Measurements from ENCODE around the gene PCOLCE2.

Gene PCOLCE2

DNA sequence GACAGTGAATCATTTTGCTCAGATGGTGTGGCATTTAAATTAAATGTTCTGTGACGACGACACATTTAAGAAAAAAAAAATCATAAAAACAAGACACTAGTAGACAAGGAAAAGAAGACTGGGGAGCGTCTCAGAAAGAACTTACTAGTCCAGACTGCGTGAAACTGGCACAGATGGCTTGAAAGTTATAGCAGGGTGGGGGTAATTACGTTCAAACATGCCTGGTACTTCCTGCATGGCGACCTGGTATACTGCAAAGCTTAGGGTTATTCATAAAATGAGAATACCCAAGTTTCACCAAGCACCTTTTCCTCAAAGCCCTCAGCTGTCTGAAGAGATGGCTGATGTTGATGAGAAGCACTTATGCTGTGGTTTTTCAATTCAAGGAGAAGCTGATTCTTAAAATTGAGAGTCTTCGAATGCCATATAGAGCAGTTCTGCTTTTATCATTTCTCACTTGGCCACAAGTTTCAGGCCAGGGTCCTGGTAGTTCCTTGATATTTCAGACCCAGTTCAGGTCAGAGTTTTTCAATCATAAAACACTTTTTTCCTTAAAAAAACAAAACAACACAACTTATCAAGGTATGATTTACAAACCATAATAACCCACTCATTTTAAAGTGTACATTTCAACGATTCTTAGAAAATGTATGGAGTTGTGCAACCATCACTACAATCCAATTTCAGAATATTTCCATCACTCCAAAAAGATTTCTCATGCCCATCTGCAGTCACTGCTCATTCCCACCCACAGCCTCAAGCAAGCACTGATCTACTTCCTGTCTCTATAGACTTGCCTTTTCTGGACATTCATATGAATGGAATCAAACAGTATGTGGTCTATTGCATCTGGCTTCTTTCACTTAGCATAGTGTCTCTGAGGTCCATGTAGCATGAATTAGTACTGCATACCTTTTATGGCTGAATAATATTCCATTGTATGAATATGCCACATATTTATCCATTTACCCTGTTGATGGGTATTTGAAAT lies 24.7 kb downstream of the PCOLCE2 start:
- DNase-seq = no peak

GRCh38 chr3:142863010-142863817 lies 25.7 kb downstream of the PCOLCE2 start:
- no peak for DNase-seq

GRCh38 chr3:142861926-142862325 lies 27.0 kb downstream of the PCOLCE2 start:
- no peak for DNase-seq

DNA sequence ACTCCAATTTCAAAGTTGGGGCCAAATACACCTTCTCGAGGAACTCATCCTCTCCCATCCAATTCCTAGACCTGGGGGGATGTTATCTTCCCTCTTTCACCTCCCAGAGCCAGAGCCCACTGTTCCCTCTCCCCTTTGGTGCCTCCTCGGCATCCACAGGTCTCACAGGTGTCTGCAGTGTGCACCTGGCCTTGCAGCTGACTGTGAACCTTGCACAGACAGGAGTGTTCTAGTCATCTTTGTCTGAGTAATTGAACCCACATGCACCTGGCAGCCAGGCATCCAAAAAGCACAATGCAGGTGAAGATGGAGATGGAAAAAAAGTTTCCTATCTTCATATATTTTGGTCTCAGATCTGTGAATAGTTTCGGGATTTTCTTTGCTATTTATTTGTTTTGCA lies 30.8 kb downstream of the PCOLCE2 start:
- DNase-seq = no peak

DNA sequence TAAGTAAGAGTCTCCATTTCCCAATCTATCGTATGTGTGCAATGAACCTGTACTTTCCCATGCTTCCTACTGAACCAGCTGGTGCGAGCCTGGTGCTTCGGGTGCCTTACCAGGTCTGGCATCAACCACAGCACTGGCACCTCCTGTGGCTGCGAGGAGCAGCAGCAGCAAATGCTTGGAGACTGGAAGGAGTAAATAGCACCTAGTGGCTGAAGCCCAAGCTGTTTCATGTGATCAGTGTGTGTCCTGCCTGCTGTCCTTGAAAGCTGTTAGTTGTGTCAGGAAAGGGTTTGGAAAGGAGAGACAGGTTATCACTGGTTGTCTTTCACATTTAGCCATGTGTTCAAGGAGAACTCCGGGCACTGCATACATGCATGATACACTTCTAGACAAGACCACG lies 31.8 kb downstream of the PCOLCE2 start:
- DNase-seq = peak; percentile 51

DNA sequence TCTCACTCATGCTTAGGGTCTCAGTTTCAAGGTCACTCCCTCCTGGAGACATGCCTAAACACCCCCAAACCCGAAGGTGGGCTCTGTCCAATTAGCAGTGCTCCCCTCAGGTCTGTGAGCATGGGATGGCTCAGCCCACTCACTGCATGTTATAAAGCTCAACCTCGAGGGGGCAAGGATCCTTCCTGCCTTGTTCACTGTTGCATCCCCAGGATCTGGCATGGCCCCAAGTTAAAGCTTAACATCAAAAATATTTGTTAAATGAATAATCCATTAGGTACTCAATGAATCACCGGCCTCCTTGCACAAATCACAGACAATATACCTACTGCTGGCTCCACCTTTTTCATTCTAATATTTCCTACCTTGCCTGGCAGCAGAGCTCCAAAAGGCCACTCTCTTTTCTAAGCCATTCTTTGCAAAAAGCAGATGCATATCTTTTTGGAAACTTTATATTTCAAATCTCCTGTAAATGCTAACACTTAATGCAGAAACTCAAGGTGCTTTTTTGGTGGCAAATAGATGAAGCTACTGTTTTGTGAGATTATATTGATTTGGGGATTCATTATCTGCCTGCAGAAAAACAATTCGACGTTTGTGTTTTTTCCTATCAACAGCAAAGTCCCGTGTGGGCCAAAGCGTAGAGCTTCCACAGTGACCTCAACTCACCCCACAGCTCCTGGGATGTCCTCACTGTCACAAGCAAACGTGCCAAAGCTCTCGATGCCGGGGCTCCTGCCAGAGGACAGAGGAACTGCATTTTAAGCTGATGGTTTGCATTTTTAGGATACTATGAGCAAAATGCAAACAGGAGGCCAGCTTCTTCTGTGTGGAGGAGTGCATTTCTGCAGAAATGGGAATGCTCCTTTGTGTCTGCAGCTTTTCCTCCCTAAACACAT lies 35.4 kb downstream of the PCOLCE2 start:
- no peak for DNase-seq

GRCh38 chr3:142852009-142852408 lies 36.9 kb downstream of the PCOLCE2 start:
- DNase-seq = no peak

- DNase-seq = no peak
Measured at GRCh38 chr3:142850395-142851023, 38.4 kb downstream of the PCOLCE2 start.

- no peak for DNase-seq
Measured at GRCh38 chr3:142849148-142849547, 39.7 kb downstream of the PCOLCE2 start.

- no peak for DNase-seq
Measured at GRCh38 chr3:142846779-142847577, 41.9 kb downstream of the PCOLCE2 start.

- no peak for DNase-seq
Measured at GRCh38 chr3:142844339-142844977, 44.4 kb downstream of the PCOLCE2 start.

- DNase-seq = no peak
Measured at GRCh38 chr3:142839831-142840230, 49.1 kb downstream of the PCOLCE2 start.

DNA sequence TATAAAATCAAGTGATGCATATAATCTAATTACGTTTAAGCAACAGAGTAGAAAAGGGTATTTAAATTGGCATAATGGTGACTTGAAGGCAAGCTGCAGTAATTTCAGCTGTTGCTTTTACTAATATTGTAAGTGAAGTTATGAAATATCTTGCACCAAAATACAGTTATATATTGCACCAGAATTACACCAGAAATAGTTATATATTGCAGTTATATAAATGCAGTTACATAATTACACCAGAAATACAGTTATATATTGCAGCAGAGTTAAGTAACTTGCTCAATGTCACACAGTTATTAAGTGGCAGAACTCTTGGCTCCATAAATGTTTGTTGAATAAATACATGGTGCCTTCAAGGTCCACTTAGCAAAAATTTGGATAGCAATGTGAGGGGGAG lies 51.4 kb downstream of the PCOLCE2 start:
- no peak for DNase-seq

DNA sequence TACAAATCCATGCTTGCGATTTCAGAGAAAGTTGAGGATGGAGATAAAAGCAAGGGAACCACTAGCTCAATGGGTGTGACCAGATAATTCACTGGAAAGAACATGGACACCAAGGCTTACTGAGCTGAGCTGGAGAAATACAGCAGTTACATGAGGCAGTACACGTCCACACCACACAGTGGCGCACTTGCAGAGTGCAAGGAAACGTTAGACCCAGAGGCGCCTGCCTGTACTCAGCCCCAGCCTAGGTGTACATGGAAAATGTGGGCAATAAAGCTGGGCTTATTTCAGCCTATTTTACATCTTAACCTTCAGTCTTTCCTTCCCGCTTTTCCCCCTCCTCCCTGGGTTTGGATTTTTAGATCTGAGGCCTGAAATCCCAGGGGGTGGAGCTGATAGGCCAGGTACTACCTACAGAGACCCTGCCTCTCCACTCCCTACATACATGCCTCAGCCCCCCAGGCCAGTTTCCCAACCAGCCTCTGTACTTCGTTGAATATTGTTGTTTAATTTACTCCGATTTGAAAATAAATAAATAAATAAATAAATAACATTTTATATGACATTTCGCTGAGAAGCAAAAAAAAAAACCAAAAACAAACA lies 60.1 kb downstream of the PCOLCE2 start:
- DNase-seq = peak; percentile 5

GRCh38 chr3:142819179-142819578 lies 69.7 kb downstream of the PCOLCE2 start:
- no peak for DNase-seq

- no peak for DNase-seq
Measured at GRCh38 chr3:142818651-142819050, 70.2 kb downstream of the PCOLCE2 start.

DNA sequence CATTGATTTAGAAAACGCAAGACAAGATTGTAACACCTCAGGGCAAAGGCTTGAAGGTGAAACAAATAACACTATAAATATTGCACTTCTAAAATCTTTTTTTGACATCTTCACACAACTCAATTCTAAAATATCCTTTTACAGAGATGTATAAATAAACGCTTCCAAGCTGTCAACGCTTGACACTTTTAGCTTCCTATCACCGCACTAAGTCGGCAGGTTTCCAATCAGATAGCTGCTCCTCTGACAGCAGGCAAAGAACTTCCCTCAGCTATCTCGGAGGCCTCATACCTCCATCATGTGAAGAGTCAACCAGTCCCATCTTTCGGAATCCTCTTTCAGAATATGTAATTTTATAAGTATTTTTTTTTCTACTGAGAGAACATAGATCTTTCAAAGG lies 71.0 kb downstream of the PCOLCE2 start:
- DNase-seq = no peak

DNA sequence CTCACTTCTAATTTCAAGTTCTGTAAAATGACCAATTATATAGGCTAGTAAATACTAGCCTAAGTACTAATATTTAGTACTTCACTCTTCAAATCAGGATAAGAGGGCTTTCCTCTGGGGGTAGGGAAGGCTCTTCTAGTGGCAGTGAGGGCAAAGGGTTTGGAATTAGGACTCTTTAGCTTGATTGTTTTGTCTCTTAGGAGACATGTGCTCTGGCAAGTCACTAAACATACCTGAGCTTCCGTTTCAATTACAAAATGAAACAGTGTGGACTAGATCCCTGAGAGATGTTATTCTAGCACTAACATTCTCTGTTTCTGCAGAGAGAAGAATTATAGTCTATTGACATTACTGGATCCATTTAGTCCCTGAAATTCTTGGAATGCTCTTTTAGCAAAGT lies 71.5 kb downstream of the PCOLCE2 start:
- no peak for DNase-seq

DNA sequence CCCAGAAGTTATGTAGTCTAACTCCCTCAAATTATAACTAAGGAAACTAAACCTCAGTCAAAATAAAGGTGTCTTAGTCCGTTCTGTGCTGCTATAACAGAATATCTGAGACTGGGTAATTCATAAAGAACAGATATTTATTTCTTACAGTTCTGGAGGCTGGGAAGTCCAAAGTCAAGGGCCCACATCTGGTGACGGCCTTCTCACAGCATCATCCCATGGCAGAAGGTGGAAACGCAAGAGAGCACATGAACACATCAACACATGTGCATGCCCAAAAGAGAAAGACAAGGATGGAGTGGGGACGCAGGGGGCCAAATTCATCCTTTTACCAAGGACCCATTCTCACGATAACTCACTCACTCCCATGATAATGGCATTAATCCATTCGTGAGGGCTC lies 73.1 kb downstream of the PCOLCE2 start:
- DNase-seq = no peak

DNA sequence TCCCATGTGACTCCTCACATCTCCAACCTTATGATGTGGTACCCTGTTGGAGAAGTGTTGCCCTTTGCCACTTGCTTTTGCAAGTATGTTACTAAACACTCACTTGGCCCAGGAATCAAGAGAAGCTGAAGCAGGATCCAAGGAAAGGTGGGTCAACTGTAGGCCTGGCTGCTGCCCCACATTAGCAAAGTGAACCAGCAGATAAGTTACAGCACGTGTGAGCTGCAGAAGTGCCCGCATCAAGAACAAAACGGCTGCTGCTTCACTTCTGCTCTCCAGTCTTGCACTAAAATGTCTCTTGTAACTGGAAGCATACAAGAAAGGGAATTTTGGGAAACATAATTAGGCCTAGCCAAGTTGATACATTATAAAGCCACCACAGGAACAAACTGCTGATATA lies 79.6 kb downstream of the PCOLCE2 start:
- DNase-seq = no peak
